ENCODE results near the gene COX15.

DNA sequence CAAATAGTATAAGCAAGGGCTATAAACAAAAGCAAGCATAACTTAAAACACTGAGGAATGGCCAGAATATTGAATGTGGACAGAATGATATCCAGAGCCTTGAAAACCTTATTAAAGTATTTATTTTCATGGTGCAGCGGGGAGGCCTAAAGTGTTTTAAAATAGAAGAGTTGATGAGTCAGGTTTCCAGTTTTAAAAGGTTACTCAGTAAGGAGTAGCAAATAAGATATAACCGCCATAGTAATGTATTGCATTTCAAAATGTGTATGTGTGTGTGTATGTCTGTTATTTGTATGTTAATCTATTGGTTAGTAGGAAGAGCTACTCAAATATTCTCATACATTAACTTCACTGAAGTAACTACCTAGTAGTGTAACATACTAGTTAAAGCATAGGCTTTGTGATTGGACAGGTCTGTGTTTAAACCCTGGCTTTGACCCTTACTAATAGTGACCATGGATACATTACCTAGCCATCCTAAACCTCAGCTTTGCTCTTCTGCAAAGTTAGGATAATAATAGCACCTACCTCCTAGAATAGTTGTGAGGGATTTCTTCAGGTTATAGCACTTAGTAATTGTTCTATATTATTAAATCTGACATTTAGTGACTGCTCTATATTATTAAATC lies 17.0 kb upstream of the COX15 start:
- TF ChIP-seq, protein P1, sequence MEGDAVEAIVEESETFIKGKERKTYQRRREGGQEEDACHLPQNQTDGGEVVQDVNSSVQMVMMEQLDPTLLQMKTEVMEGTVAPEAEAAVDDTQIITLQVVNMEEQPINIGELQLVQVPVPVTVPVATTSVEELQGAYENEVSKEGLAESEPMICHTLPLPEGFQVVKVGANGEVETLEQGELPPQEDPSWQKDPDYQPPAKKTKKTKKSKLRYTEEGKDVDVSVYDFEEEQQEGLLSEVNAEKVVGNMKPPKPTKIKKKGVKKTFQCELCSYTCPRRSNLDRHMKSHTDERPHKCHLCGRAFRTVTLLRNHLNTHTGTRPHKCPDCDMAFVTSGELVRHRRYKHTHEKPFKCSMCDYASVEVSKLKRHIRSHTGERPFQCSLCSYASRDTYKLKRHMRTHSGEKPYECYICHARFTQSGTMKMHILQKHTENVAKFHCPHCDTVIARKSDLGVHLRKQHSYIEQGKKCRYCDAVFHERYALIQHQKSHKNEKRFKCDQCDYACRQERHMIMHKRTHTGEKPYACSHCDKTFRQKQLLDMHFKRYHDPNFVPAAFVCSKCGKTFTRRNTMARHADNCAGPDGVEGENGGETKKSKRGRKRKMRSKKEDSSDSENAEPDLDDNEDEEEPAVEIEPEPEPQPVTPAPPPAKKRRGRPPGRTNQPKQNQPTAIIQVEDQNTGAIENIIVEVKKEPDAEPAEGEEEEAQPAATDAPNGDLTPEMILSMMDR (conservative IDR thresholded peaks at IDR 0.05; ENCODE audit: low read length): no peak
- no peak for TF ChIP-seq EZH2phosphoT487 (IDR thresholded peaks at IDR 0.05; ENCODE audit: borderline replicate concordance, low read depth, low read length)

Data from OCI-LY7 (cell line).